H1 (cell line): ENCODE results near the gene ARG2. TPM values are rescaled to one million over a fixed set of nuclear protein-coding genes. Genes with fewer than 3 reads are reported as not detected.

ENCODE experiments used
- CTCF ChIA-PET: fragments of 300-600 bp; sonication (Branson Sonifier 250); formaldehyde crosslinking; loops from one replicate; lab custom pipeline; 2021; ENCODE audit not compliant: partially characterized antibody; lab: Charles Lee
- POLR2A ChIA-PET: fragments of 300-600 bp; sonication (Branson Sonifier 250); formaldehyde crosslinking; loops from one replicate; lab custom pipeline; 2021; ENCODE audit warnings: inconsistent platforms; ENCODE audit not compliant: partially characterized antibody; lab: Charles Lee
- DNase-seq, 2 experiments: peaks; one replicate each; pipeline versions ENCODE4 v3.0.0 to v3.0.0-alpha.2; 2010 to 2022; ENCODE audit warnings: low spot score in 2 of 2, low read depth in 1 of 2, mixed read lengths in 1 of 2
- FAIRE-seq: peaks from 2 replicates; lab custom pipeline; 2011; peaks lifted over from hg19 to GRCh38; lab: Jason Lieb, UNC
- H2AFZ ChIP-seq: 2 replicates; pipeline ENCODE4 v1.8.1; 2012; ENCODE audit warnings: low read length, inconsistent platforms
- H2AK5ac ChIP-seq: 2 replicates; pipeline ENCODE4 v1.6.1; 2013; ENCODE audit warnings: low read depth, low read length
- H2BK120ac ChIP-seq: replicated peaks from 2 replicates; pipeline ENCODE3; 2013; ENCODE audit warnings: low read depth, low read length, inconsistent platforms
- H2BK12ac ChIP-seq: 2 replicates; pipeline ENCODE4 v1.6.1; 2013; ENCODE audit warnings: low read depth, low read length
- H2BK15ac ChIP-seq: 2 replicates; pipeline ENCODE4 v1.6.1; 2013; ENCODE audit warnings: low read length
- H2BK20ac ChIP-seq: 2 replicates; pipeline ENCODE4 v1.6.1; 2013; ENCODE audit warnings: low read length
- H2BK5ac ChIP-seq: 2 replicates; pipeline ENCODE4 v1.6.1; 2013; ENCODE audit warnings: low read depth, low read length
- H3K14ac ChIP-seq: 2 replicates; pipeline ENCODE4 v1.6.1; 2013; ENCODE audit warnings: inconsistent platforms; ENCODE audit not compliant: insufficient read length
- H3K18ac ChIP-seq: 2 replicates; pipeline ENCODE4 v1.6.1; 2013; ENCODE audit warnings: low read length; ENCODE audit errors: extremely low read depth
- H3K23ac ChIP-seq: 2 replicates; pipeline ENCODE4 v1.6.1; 2013; ENCODE audit warnings: inconsistent platforms; ENCODE audit not compliant: insufficient read length
- H3K23me2 ChIP-seq: 2 replicates; pipeline ENCODE4 v1.6.1; 2013; ENCODE audit warnings: low read depth, low read length
- H3K27ac ChIP-seq: 2 replicates; pipeline ENCODE4 v1.6.1; 2011; ENCODE audit warnings: low read depth, low read length, inconsistent platforms
- H3K27me3 ChIP-seq, 4 experiments: replicated peaks in 1 of 4; 1 replicate in 1 of 4; 2 replicates in 3 of 4; pipeline versions ENCODE4 v1.6.1 to v1.8.1; 2011 to 2013; ENCODE audit warnings: low read length in 3 of 4, mild to moderate bottlenecking in 3 of 4, inconsistent platforms in 2 of 4, mixed read lengths in 2 of 4, moderate library complexity in 1 of 4; ENCODE audit not compliant: control insufficient read depth in 3 of 4, insufficient read depth in 3 of 4; ENCODE audit errors: extremely low read depth in 1 of 4
- H3K36me3 ChIP-seq, 4 experiments: 2 replicates each; pipeline versions ENCODE4 v1.6.1 to v1.8.1; 2011 to 2013; ENCODE audit warnings: mild to moderate bottlenecking in 4 of 4, low read length in 3 of 4, moderate library complexity in 2 of 4, control low read depth in 1 of 4, inconsistent platforms in 1 of 4; ENCODE audit not compliant: insufficient read depth in 4 of 4, control insufficient read depth in 2 of 4
- H3K4ac ChIP-seq: replicated peaks from 2 replicates; pipeline ENCODE3; 2013; ENCODE audit warnings: low read length, low read depth, mixed read lengths, inconsistent platforms; ENCODE audit not compliant: insufficient read length
- H3K4me1 ChIP-seq, 4 experiments: replicated peaks in 1 of 4; 1 replicate in 1 of 4; 2 replicates in 3 of 4; pipeline versions ENCODE4 v1.6.1 to v1.8.1; 2011 to 2013; ENCODE audit warnings: low read length in 3 of 4, inconsistent platforms in 2 of 4, mixed read lengths in 1 of 4; ENCODE audit not compliant: insufficient read depth in 4 of 4, control insufficient read depth in 3 of 4
- H3K4me2 ChIP-seq, 2 experiments: 2 replicates each; pipeline versions ENCODE4 v1.6.1 to v1.8.1; 2011 to 2013; ENCODE audit warnings: low read depth in 2 of 2, low read length in 2 of 2, control low read depth in 1 of 2, inconsistent platforms in 1 of 2, mild to moderate bottlenecking in 1 of 2; ENCODE audit not compliant: insufficient read depth in 1 of 2
- H3K4me3 ChIP-seq, 4 experiments: fragments of 200-600, 300-600 bp in 1 of 4; sonication (generic), shearing (Covaris generic), sonication (Bioruptor Twin) in 1 of 4; 2 replicates each; pipeline versions ENCODE4 v1.5.1 to v1.8.1; 2011 to 2016; ENCODE audit warnings: low read length in 4 of 4, low read depth in 3 of 4, control low read depth in 2 of 4, inconsistent platforms in 2 of 4, mild to moderate bottlenecking in 2 of 4, mixed read lengths in 1 of 4, moderate library complexity in 1 of 4; ENCODE audit not compliant: insufficient read depth in 2 of 4; ENCODE audit errors: extremely low read depth in 1 of 4
- H3K56ac ChIP-seq: replicated peaks from 2 replicates; pipeline ENCODE3; 2013; ENCODE audit warnings: low read depth, mild to moderate bottlenecking, mixed read lengths, low read length, inconsistent platforms; ENCODE audit not compliant: insufficient read length
- H3K79me1 ChIP-seq: 2 replicates; pipeline ENCODE4 v1.6.1; 2013; ENCODE audit warnings: low read depth, low read length, control low read depth
- H3K79me2 ChIP-seq, 2 experiments: 2 replicates each; pipeline versions ENCODE4 v1.6.1 to v1.8.1; 2012 to 2013; ENCODE audit warnings: low read length in 2 of 2, mild to moderate bottlenecking in 2 of 2, inconsistent platforms in 1 of 2; ENCODE audit not compliant: insufficient read depth in 2 of 2, control insufficient read depth in 1 of 2
- H3K9ac ChIP-seq, 4 experiments: replicated peaks in 1 of 4; 1 replicate in 1 of 4; 2 replicates in 3 of 4; pipeline versions ENCODE4 v1.6.1 to v1.8.1; 2011 to 2013; ENCODE audit warnings: low read depth in 3 of 4, low read length in 3 of 4, control low read depth in 2 of 4, mild to moderate bottlenecking in 2 of 4, moderate library complexity in 2 of 4, inconsistent platforms in 1 of 4; ENCODE audit errors: extremely low read depth in 1 of 4
- H3K9me3 ChIP-seq, 2 experiments: 2 replicates each; pipeline versions ENCODE4 v1.6.1 to v1.8.1; 2012 to 2013; ENCODE audit warnings: mild to moderate bottlenecking in 2 of 2, moderate library complexity in 2 of 2, control low read depth in 1 of 2, inconsistent platforms in 1 of 2, low read depth in 1 of 2, low read length in 1 of 2, mixed read lengths in 1 of 2; ENCODE audit not compliant: insufficient read depth in 2 of 2
- H4K20me1 ChIP-seq, 2 experiments: replicated peaks in 1 of 2; 2 replicates each; pipeline versions ENCODE3 to v1.8.1; 2011 to 2013; ENCODE audit warnings: inconsistent platforms in 2 of 2, low read length in 2 of 2, mild to moderate bottlenecking in 1 of 2; ENCODE audit not compliant: insufficient read depth in 2 of 2, control insufficient read depth in 1 of 2
- H4K5ac ChIP-seq: 2 replicates; pipeline ENCODE4 v1.6.1; 2013; ENCODE audit warnings: low read length, low read depth, mixed read lengths, inconsistent platforms; ENCODE audit not compliant: insufficient read length
- H4K8ac ChIP-seq: 2 replicates; pipeline ENCODE4 v1.8.0; 2013; ENCODE audit warnings: mild to moderate bottlenecking, moderate library complexity, low read length, inconsistent platforms; ENCODE audit not compliant: insufficient read depth; ENCODE audit errors: extremely low read depth
- H4K91ac ChIP-seq: replicated peaks from 2 replicates; pipeline ENCODE3; 2013; ENCODE audit warnings: low read length, mixed read lengths, inconsistent platforms; ENCODE audit not compliant: insufficient read length
- CEBPB ChIP-seq: IDR thresholded peaks from 2 replicates; pipeline ENCODE4 v1.6.1; 2012; ENCODE audit warnings: low read depth, low read length
- JUND ChIP-seq: IDR thresholded peaks from 2 replicates; pipeline ENCODE4 v1.6.1; 2011; ENCODE audit warnings: mild to moderate bottlenecking, improper control_type of control experiment, low read length
- KDM1A ChIP-seq: fragments of 200-600, 300-600 bp; sonication (generic); IDR thresholded peaks from 2 replicates; pipeline ENCODE4 v1.7.1; 2016; ENCODE audit warnings: mild to moderate bottlenecking, low read length, borderline replicate concordance
- NANOG ChIP-seq: IDR thresholded peaks from 2 replicates; pipeline ENCODE4 v1.6.1; 2011; ENCODE audit warnings: low read length, low read depth, mild to moderate bottlenecking, inconsistent platforms; ENCODE audit not compliant: insufficient read depth, poor library complexity, severe bottlenecking
- POLR2A ChIP-seq, 2 experiments: IDR thresholded peaks; 1 replicate in 1 of 2; 2 replicates in 1 of 2; pipeline ENCODE4 v1.6.1; 2011; ENCODE audit warnings: low read depth in 2 of 2, low read length in 2 of 2, mild to moderate bottlenecking in 2 of 2; ENCODE audit errors: control extremely low read depth in 1 of 2
- RXRA ChIP-seq: IDR thresholded peaks from 2 replicates; pipeline ENCODE4 v1.6.1; 2011; ENCODE audit warnings: low read depth, mild to moderate bottlenecking, low read length, moderate library complexity; ENCODE audit not compliant: insufficient read depth
- SIX5 ChIP-seq: IDR thresholded peaks from 2 replicates; pipeline ENCODE4 v1.6.1; 2011; ENCODE audit warnings: mild to moderate bottlenecking, low read depth, low read length
- WGBS, 2 experiments: shearing (Covaris generic) in 1 of 2; methylation state at CpG; one replicate each; pipeline versions ENCODE4 v1.1.6 to v1.1.7; 2013 to 2015; ENCODE audit warnings: low lambda C conversion rate in 2 of 2, mixed read lengths in 2 of 2, inconsistent platforms in 1 of 2, low coverage in 1 of 2, missing lambda C conversion rate in 1 of 2; ENCODE audit not compliant: insufficient replicate concordance in 2 of 2, insufficient coverage in 1 of 2, insufficient read length in 1 of 2; ENCODE audit errors: extremely low coverage in 1 of 2, missing lambda C conversion rate in 1 of 2; 5-methylcytosine and 5-hydroxymethylcytosine counted together
- polyA plus RNA-seq, 7 experiments: library from polyadenylated mRNA; depleted of rRNA in 3 of 7; stranded (reverse) in 5 of 7; unstranded in 2 of 7; fragments of >200 nt in 5 of 7; fragments of 200-250 nt in 2 of 7; gene quantifications; 1 replicate in 5 of 7; 2 replicates in 1 of 7; 4 replicates in 1 of 7; pipeline versions ENCODE4 v1.2.1 to v1.2.3, GENCODE V29; 2011 to 2013; ENCODE audit warnings: missing spikeins in 2 of 7, mixed read lengths in 2 of 7
- total RNA-seq: library from RNA; stranded (reverse); fragmentation: NEBNext Ultra II Directional; extraction: Animal tissue kit (Norgen Biotek cat#: 25700); gene quantifications from 2 replicates; pipeline ENCODE4 v1.2.1, GENCODE V29; 2021
- TF ChIP-seq, protein P1 (sequence below): IDR thresholded peaks from 2 replicates; pipeline ENCODE4 v1.6.1; 2011; ENCODE audit warnings: low read length, improper control_type of control experiment

ARG2 gene
- total and polyA plus RNA-seq, 2 of the 8 experiments (the other 6 are each of a cell fraction or from before 2014, with no cell fraction given), result 49.9 to 59.1 TPM

DNA sequence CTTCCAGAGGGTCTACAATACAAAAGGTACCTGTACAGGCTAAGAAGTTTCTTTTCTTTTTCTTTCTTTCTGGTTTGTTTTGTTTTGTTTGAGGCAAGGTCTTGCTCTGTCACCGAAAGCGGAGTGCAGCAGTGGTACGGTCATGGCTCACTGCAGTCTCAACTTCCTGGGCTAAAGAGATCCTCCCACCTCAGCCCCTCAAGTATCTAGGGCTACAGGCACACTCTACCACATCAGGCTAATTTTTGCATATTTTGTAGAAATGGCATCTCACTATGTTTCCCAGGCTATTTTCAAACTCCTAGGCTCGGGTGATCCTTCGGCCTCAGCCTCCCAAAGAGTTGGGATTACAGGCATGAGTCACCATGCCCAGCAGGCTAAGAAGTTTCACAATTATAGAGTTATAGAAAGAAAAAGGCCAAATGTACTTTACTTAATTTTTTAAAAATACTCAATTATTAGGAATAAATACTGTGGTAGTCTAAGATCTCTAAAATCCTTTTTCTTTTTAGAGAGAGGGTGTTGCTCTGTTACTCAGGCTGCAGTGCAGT is 16.6 kb upstream of the ARG2 start:
- H3K27me3 ChIP-seq, result peaks cover 12 to 66% (median 44%) of the 10 kb centered on the region in 4 experiments
- no peak for DNase-seq
- H4K91ac ChIP-seq, result no peak overlapping the region
- H3K4me3 ChIP-seq, result no peak overlapping the region
- no peaks in the 10 kb centered on the region for H4K20me1 ChIP-seq
- ChIA-PET CTCF (interaction anchor here (0.6 to 0.7 kb wide), 2 partner anchors 101 to 181 kb away, joined by 3 read pairs; no protein-coding TSS in a partner anchor), POLR2A (no interaction called here)
- FAIRE-seq, result no peak
- H4K5ac ChIP-seq, result no peak overlapping the region
- H2BK20ac ChIP-seq, result no peak overlapping the region
- H3K14ac ChIP-seq, result no peak overlapping the region
- no peak overlapping the region for H4K8ac ChIP-seq
- WGBS, 2 experiments, result 75% methylated on average over 5 of the region's 5 CpGs; no CpG with 5 or more reads in 1 of the 2 experiments
- H2AK5ac ChIP-seq, result no peak overlapping the region
- H3K4ac ChIP-seq, result no peak overlapping the region
- H3K9me3 ChIP-seq, result no peaks in the 10 kb centered on the region; a peak in 1 of 4 replicates
- no peak overlapping the region for H2BK12ac ChIP-seq
- no peak overlapping the region for H3K18ac ChIP-seq
- no peaks in the 10 kb centered on the region for H3K79me1 ChIP-seq
- H2BK15ac ChIP-seq, result no peak overlapping the region
- no peak overlapping the region for H2BK120ac ChIP-seq
- H3K23me2 ChIP-seq, result peaks cover 2% of the 10 kb centered on the region; the same call in 1 of the 2 replicates
- no peak overlapping the region for H3K27ac ChIP-seq
- H3K56ac ChIP-seq, result no peak overlapping the region
- no peaks in the 10 kb centered on the region for H3K36me3 ChIP-seq
- no peaks in the 10 kb centered on the region for H3K79me2 ChIP-seq
- no peak overlapping the region for H3K23ac ChIP-seq
- H3K9ac ChIP-seq, result no peak overlapping the region
- H3K4me2 ChIP-seq, result no peak overlapping the region
- H2BK5ac ChIP-seq, result no peak overlapping the region
- H3K4me1 ChIP-seq, result no peaks in the 10 kb centered on the region; a peak in 1 of 7 replicates
- no peak overlapping the region for H2AFZ ChIP-seq
- TF ChIP-seq SIX5, result no peak
- no peak for TF ChIP-seq RXRA
- TF ChIP-seq, protein P1, sequence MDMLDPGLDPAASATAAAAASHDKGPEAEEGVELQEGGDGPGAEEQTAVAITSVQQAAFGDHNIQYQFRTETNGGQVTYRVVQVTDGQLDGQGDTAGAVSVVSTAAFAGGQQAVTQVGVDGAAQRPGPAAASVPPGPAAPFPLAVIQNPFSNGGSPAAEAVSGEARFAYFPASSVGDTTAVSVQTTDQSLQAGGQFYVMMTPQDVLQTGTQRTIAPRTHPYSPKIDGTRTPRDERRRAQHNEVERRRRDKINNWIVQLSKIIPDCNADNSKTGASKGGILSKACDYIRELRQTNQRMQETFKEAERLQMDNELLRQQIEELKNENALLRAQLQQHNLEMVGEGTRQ, result no peak
- no peak for TF ChIP-seq POLR2A (IDR thresholded peaks at IDR 0.05; ENCODE audit: control extremely low read depth in 1 of 2, low read depth in 2 of 2, low read length in 2 of 2)
- no peak for TF ChIP-seq NANOG
- TF ChIP-seq CEBPB, result no peak
- no peak for TF ChIP-seq JUND
- TF ChIP-seq KDM1A, result no peak
